ENCODE measurements around the gene ME2.
"Not testable (repeated sequence)": the region's sequence is repeated elsewhere in the genome, so short reads cannot be mapped to it uniquely, and the experiment has no call there.

Gene ME2

GRCh38 chr18:50924372-50924771 lies 45.5 kb downstream of the ME2 start:
- no peak for DNase-seq (ENCODE audit: low read depth in 2 of 2)

- no peak for DNase-seq (ENCODE audit: low read depth in 2 of 2)
Observed at GRCh38 chr18:50926521-50926920, 47.6 kb downstream of the ME2 start.

- DNase-seq (ENCODE audit: low read depth in 2 of 2): no peak
Observed at GRCh38 chr18:50928551-50928950, 49.6 kb downstream of the ME2 start.

GRCh38 chr18:50933684-50934083 lies 54.8 kb downstream of the ME2 start:
- no peak for DNase-seq (ENCODE audit: low read depth in 2 of 2)

- no peak for DNase-seq (ENCODE audit: low read depth in 2 of 2)
Observed at GRCh38 chr18:50934545-50935211, 55.8 kb downstream of the ME2 start.

- no peak for DNase-seq (ENCODE audit: low read depth in 2 of 2)
Observed at GRCh38 chr18:50935493-50936191, 56.7 kb downstream of the ME2 start.

DNA sequence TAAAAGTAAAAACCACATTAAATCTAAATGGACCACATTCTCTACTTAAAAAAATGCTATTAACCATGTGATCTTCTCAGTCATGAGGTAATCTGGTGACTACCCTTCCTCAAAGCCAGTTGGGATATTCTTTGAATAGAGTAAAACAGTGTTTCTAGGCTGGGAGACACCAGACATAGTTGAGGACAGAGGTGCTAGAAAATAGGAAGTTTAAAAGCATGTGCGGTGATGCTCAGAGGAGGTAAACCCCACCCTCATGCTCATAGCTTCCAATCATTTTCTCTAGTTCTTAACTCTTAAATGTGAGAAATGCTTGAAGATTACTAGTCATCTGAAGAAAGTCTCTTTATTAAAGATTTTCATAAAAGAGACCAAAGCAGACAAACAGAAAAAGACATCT lies 58.3 kb downstream of the ME2 start:
- no peak for DNase-seq (ENCODE audit: low read depth in 2 of 2)

- no peak for DNase-seq (ENCODE audit: low read depth in 2 of 2)
Observed at GRCh38 chr18:50938912-50939311, 60.0 kb downstream of the ME2 start.

DNA sequence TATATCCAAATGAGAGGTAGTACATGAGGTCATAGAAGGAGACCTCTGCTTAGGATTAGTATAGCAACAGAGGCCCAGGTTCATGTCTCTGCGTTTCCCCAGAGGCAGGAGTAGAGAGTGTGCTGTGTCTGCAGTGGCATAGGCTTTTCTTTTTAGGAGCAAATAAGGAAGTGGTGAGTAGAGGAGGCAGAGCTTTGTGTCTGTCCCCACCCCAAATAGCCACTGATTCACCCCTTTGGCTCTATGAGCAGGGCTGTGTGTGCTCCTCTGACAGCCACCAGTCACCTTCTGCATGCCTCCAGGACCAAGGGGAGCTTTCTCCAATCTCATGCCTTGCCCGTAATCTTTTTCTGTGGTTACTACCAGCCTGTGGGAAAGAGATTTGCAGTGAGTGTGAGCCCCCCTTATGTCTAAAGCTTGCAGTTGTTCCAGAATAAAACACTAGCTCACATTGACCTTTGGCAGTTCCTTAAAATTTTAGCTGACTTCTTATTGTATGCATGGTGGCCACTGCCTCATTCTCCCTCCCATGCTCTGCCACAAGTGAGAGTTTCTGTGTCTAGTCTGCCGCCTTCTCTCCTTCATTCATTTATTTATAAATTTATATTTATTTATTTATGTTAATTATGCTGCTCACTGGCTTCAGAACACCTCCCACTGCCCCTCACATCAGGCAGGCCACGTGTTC lies 65.5 kb downstream of the ME2 start:
- DNase-seq (ENCODE audit: low read depth in 2 of 2): no peak

GRCh38 chr18:50945918-50946317 lies 67.0 kb downstream of the ME2 start:
- DNase-seq (ENCODE audit: low read depth in 2 of 2): not testable (repeated sequence)

DNA sequence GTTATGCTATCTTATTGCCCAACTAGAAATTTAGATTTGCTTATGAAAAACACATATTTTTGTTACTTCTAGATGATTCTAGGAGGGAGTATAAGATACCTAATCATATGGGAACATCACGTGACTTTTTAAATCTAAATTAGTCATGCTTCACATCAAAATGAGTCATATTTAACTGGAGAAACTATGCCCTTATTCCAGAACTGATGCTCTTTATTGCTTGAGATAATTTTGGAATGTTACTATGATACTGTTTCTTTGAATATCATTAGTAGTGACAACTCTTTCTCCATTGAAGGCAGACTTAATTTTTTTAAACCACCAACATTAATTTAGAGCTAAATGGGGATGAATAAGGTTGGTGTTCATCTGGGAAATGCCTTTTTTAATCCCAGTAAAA lies 69.0 kb downstream of the ME2 start:
- DNase-seq (ENCODE audit: low read depth in 2 of 2): no peak

DNA sequence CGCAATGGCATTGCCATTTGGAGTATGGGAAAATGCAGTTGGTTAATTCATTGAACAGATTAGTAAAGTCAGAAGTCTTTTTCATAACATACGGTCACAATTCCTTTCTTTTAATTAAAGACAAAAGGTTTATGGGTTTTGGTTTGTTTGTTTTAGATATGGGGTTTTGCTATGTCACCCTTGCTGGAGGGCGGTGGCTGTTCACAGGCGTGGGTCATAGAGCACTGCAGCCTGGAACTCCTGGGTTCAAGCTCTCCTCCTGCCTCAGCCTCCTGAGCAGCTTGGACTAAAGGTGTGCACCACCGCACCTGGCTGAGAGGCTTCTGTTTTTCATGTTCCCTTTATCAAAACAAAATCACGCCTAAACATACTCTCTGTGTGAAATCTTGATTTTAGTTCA lies 70.3 kb downstream of the ME2 start:
- DNase-seq (ENCODE audit: low read depth in 2 of 2): no peak

DNA sequence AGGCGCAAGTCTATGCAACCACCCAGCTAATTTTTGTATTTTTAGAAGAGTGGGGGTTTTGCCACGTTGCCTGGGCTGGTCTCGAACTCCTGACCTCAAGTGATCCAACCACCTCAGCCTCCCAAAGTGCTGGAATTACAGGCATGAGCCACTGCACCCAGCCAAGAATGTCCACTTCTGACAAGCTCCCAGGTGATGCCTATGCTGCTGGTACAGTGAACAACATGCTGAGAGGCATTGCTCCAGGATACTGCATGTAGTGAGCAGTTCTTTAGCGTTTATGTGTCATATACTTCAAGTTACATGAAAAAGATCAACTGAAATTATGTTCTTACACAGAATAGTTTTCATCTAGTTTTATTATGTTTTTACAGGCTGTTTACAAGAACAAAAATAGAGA lies 71.7 kb downstream of the ME2 start:
- DNase-seq (ENCODE audit: low read depth in 2 of 2): no peak

- DNase-seq (ENCODE audit: low read depth in 2 of 2): no peak
Observed at GRCh38 chr18:50953822-50954221, 74.9 kb downstream of the ME2 start.

- no peak for DNase-seq (ENCODE audit: low read depth in 2 of 2)
Observed at GRCh38 chr18:50955253-50955652, 76.3 kb downstream of the ME2 start.

- DNase-seq (ENCODE audit: low read depth in 2 of 2): no peak
Observed at GRCh38 chr18:50956116-50956515, 77.2 kb downstream of the ME2 start.

DNA sequence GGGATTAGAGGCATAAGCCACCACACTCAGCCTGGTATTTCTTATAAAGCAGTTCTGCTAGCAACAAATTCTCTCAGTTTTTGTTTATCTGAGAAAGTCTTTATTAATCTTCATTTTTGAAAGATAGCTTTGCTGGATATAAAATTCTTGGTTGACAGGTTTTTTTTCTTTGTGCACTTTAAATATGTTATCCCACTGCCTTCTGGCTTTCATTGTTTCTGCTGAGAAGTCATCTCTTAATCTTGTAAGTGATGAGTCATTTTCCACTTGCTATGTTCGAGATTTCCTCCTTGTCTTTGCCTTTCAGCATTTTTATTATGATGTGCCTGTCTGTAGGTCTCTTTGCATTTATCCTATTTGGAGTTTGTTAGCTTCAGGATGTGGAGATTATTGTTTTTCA lies 83.1 kb downstream of the ME2 start:
- DNase-seq (ENCODE audit: low read depth in 2 of 2): no peak

- DNase-seq (ENCODE audit: low read depth in 2 of 2): peak; percentile 40 to 44
Observed at GRCh38 chr18:50967714-50968661, 89.1 kb downstream of the ME2 start, which contains the start of gene ELAC1. TSS of gene ELAC1 (plus strand) at chr18:50968040. CDS start at chr18:50974405, 6,365 bp downstream.

- DNase-seq (ENCODE audit: low read depth in 2 of 2): no peak
Observed at GRCh38 chr18:50969448-50969847, 90.5 kb downstream of the ME2 start.

DNA sequence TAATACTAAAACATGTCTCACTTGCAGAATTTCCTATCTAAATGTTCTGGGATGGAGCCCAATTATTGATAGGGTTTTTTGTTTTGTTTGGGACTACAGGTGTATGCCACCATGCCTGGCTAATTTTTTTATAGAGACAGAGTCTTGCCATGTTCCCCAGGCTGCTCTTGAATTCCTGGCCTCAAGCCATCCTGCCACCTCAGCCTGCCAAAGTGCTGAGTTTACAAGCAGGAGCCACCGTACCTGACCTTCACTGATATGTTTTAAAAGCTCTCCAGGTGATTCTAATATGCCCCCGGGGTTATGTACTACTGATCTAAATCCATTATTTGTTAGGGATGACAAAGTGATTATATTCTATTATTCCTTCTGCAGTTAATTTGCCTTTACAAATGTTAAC lies 91.1 kb downstream of the ME2 start:
- DNase-seq (ENCODE audit: low read depth in 2 of 2): no peak

GRCh38 chr18:50972404-50972803 lies 93.5 kb downstream of the ME2 start:
- DNase-seq (ENCODE audit: low read depth in 2 of 2): not testable (repeated sequence)

Data from activated CD4-positive, alpha-beta T cell treated with anti-CD3 and anti-CD28 coated beads for 24 hours (primary cell).